LNCAP (cell line): ENCODE data around the gene TMTC2.

Experiments used
- CTCF ChIP-seq: fragments of 450-650 bp; IDR thresholded peaks from 2 replicates; pipeline ENCODE4 v1.5.1; 2017; ENCODE audit warnings: mild to moderate bottlenecking

TMTC2 gene

GRCh38 chr12:82883394-82884355 lies 197.0 kb downstream of the TMTC2 start:
- TF ChIP-seq CTCF, result no peak

GRCh38 chr12:82886671-82887340 lies 200.1 kb downstream of the TMTC2 start:
- TF ChIP-seq CTCF, result no peak

- TF ChIP-seq CTCF, result no peak
These were observed 207.2 kb downstream of the TMTC2 start for GRCh38 chr12:82893896-82894295.

- TF ChIP-seq CTCF, result no peak
These were observed 209.6 kb downstream of the TMTC2 start for GRCh38 chr12:82896277-82896676.

GRCh38 chr12:82896979-82897378 lies 210.3 kb downstream of the TMTC2 start:
- TF ChIP-seq CTCF, result peak; percentile 53; the same call in 1 of the 2 replicates

GRCh38 chr12:82898441-82898840 lies 211.7 kb downstream of the TMTC2 start:
- TF ChIP-seq CTCF, result no peak

- no peak for TF ChIP-seq CTCF
These were observed 217.6 kb downstream of the TMTC2 start for GRCh38 chr12:82904219-82904790.
